ENCODE results near the gene SLC25A43. TPM values are rescaled to one million over a fixed set of nuclear protein-coding genes. Genes with fewer than 3 reads are reported as not detected.
"Not testable (repeated sequence)": the region's sequence is repeated elsewhere in the genome, so short reads cannot be mapped to it uniquely, and the experiment has no call there.

Gene SLC25A43
- total RNA-seq, 4 donors from 2014 or later, result 9.2 to 33.5 (median 12.5) TPM

DNA sequence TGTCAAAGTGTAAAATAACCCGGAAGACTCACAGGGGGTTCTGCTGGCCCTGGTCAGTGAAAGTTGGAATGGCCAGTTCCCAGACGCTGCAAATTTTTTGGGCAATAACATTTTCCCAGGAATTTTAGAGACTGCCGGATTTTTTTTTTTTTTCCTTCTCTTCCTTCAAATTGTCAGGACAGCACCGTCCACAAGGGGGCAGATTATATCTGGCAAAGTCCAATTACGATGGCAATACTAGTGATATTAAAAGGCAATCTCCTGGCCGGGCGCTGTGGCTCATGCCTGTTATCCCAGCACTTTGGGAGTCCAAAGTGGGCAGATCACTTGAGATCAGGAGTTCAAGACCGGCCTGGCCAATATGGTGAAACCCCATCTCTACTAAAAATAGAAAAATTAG, 89.6 kb downstream of the SLC25A43 start:
- intact Hi-C loops (cut with DNase I; ENCODE audit: low total_unique reads), result no loop called here
- peak; percentile 28 to 38 for DNase-seq
- H3K4me1 ChIP-seq, result no peaks in the 10 kb centered on the region
- no peaks in the 10 kb centered on the region for H3K9me3 ChIP-seq
- H3K27me3 ChIP-seq, result no peaks in the 10 kb centered on the region
- H3K27ac ChIP-seq, result no peak overlapping the region
- H3K4me3 ChIP-seq, result no peak overlapping the region
- TF ChIP-seq POLR2A (IDR thresholded peaks at IDR 0.05), result no peak
- TF ChIP-seq, protein P1, sequence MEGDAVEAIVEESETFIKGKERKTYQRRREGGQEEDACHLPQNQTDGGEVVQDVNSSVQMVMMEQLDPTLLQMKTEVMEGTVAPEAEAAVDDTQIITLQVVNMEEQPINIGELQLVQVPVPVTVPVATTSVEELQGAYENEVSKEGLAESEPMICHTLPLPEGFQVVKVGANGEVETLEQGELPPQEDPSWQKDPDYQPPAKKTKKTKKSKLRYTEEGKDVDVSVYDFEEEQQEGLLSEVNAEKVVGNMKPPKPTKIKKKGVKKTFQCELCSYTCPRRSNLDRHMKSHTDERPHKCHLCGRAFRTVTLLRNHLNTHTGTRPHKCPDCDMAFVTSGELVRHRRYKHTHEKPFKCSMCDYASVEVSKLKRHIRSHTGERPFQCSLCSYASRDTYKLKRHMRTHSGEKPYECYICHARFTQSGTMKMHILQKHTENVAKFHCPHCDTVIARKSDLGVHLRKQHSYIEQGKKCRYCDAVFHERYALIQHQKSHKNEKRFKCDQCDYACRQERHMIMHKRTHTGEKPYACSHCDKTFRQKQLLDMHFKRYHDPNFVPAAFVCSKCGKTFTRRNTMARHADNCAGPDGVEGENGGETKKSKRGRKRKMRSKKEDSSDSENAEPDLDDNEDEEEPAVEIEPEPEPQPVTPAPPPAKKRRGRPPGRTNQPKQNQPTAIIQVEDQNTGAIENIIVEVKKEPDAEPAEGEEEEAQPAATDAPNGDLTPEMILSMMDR (IDR thresholded peaks at IDR 0.05), result peak; percentile 39 to 47 (median 44)
- no peaks in the 10 kb centered on the region for H3K36me3 ChIP-seq

DNA sequence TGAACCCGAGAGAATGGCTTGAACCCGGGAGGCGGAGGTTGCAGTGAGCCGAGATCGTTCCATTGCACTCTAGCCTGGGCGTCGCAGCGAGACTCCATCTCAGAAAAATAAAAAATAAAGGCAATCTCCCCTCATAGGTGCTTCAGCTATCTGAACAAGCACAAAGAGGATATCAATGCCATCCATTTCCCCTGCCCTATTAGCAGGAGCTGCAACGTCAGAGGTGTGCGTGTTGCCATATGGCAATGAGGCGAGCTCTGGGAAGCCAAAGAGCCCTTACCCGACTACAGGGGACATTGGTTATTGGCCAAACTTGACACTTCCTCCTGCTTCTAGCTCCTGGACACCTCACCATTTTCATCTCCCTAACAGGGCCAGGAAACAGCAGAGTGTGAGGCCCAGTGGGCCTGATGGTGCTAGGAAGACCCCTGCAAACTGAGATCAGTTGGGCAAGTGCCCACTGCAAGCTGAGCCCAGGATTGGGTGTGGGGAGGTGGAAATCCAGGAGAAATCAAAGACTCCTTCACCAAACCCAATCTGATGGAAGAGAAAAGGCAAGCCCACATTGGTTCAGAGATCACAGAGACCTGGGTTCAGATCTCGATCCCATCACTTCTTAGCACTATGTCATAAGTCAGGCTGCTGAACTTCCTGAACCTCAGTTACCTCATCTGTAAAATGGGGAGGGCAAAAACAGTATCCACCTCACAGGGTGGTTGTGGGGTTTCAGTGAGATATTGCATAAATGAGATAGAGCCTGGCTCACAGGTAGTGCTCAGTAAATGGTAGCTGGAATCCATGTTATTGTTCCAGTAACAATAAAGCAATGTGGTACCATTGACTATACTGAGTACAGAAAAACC, 90.3 kb downstream of the SLC25A43 start:
- Histone ChIP-seq H3K27ac (no peak overlapping the region), H3K4me1 (no peaks in the 10 kb centered on the region), H3K9me3 (no peaks in the 10 kb centered on the region), H3K27me3 (no peaks in the 10 kb centered on the region), H3K36me3 (no peaks in the 10 kb centered on the region), H3K4me3 (no peak overlapping the region)
- intact Hi-C loops (cut with DNase I; ENCODE audit: low total_unique reads), result no loop called here
- no peak for DNase-seq
- no peak for TF ChIP-seq POLR2A (IDR thresholded peaks at IDR 0.05)
- TF ChIP-seq, protein P1 (IDR thresholded peaks at IDR 0.05), result no peak

DNA sequence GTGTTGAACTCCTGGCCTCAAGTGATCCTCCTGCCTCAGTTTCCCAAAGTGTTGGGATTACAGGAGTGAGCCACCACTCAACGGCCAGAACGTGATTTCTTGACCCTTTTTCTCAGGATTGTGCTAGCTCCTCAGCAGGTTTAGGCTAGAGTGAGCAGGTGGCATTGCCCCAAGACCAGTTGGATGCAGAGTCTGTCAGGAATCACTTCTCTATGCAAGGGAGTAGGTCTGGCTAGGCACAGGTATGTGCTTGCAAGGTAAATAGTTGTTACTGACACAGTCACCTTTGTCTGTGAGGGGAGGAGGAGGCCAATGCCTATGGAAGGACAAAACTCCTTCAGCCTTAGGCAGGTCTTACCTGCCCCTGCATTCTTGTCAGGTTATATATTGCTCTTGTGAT, 93.3 kb downstream of the SLC25A43 start:
- TF ChIP-seq, protein P1 (IDR thresholded peaks at IDR 0.05), result no peak
- no peak for TF ChIP-seq POLR2A (IDR thresholded peaks at IDR 0.05)
- no peak for DNase-seq
- intact Hi-C loops (cut with DNase I; ENCODE audit: low total_unique reads), result no loop called here
- Histone ChIP-seq H3K4me1 (no peaks in the 10 kb centered on the region), H3K36me3 (no peaks in the 10 kb centered on the region), H3K27me3 (no peaks in the 10 kb centered on the region), H3K27ac (no peak overlapping the region), H3K4me3 (no peak overlapping the region), H3K9me3 (no peaks in the 10 kb centered on the region)

DNA sequence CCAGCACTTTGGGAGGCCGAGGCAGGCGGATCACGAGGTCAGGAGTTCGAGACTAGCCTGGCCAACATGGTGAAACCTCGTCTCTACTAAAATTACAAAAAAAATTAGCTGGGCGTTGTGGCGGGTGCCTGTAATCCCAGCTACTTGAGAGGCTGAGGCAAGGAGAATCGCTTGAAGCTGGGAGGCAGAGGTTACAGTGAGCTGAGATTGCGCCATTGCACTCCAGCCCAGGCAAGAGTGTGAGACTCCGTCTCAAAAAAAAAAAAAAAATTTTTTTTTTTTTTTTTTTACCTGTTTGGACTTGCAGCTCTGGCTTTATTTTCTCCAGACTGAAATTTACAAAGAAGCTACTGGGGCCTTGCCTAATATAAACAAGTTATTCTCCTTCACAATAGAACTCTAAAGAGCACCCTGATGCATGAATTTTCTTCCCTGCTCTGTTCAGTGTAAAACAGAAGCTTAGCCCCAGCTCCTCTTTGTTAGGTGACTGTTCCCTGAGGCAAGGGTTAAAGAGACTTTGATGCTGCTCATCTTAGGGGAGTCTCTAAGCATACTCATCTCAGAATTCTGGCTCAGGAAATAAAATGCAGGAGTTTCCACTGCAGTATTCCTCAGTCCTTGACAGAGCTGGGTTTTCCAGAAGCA, 94.8 kb downstream of the SLC25A43 start:
- H3K4me3 ChIP-seq; DNase-seq; H3K36me3 ChIP-seq; H3K4me1 ChIP-seq; H3K27ac ChIP-seq; H3K9me3 ChIP-seq; H3K27me3 ChIP-seq; intact Hi-C loops (cut with DNase I; ENCODE audit: low total_unique reads): not testable (repeated sequence)

DNA sequence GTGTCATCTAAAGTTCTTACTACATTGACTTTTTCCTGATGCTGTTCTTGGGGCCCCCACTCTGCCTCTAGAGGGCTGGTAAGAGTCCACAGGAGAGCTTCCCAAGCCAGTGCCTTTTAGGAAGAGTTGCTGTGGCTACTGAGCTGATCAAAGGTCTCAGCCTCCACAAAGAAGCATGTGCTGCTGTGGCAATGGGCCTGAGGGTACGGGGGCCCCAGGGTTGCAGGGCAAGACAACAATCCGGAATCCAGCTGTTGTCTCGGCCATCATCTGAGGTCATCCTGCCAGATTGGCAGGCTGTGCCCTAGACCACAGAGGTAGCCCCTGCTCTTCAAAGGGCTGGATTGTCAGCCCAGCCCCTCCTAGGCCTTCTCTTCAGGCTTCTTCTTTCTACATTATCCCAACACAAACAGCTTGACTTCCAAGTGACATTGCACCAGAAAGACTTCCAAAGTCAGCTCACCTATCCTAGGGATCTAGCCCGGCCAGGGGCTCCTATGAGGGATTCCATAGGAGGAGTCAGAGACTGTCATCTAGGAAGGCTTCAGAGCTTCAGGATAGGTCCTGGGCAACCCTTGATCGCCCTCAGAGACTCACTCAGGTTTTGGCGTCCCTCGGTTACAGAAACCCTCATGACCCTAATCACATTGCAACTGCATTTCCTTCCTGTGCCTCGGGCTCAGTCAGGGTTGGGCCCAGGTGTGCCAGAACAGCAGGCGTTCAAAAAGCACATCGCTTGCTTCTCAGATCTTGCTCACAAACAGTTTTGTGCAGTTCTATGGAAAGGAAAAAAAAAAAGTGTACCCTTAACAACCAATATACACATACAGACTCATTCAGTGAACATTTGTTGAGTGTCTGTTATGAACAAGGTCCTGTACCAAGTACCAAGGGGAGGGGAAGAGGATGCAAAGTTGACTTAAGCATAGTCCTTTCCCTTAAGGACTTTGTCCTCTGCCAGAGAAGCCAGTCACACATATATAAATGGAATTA, 96.9 kb downstream of the SLC25A43 start:
- no peak for TF ChIP-seq POLR2A (IDR thresholded peaks at IDR 0.05)
- TF ChIP-seq, protein P1 (IDR thresholded peaks at IDR 0.05), result no peak
- no peaks in the 10 kb centered on the region for H3K36me3 ChIP-seq
- H3K9me3 ChIP-seq, result no peaks in the 10 kb centered on the region
- no peaks in the 10 kb centered on the region for H3K27me3 ChIP-seq
- no peak overlapping the region for H3K4me3 ChIP-seq
- intact Hi-C loops (cut with DNase I; ENCODE audit: low total_unique reads), result no loop called here
- H3K27ac ChIP-seq, result no peak overlapping the region
- H3K4me1 ChIP-seq, result no peaks in the 10 kb centered on the region
- DNase-seq, result no peak

All from uterus (tissue), 4 donors.